Cerebellar cortex (tissue), 1 donor: ENCODE data around the gene PLEKHF1.
A peak's percentile ranks its signal among the peaks of the same experiment; 100 is the strongest.

Source experiments
- DNase-seq: peaks from one replicate; pipeline ENCODE4 v3.0.0-alpha.2; 2015; ENCODE audit warnings: low spot score

Gene PLEKHF1

GRCh38 chr19:29634423-29635130, 30.7 kb upstream of the PLEKHF1 start:
- DNase-seq, result no peak

- no peak for DNase-seq
Measured at GRCh38 chr19:29635963-29636362, 29.3 kb upstream of the PLEKHF1 start.

DNA sequence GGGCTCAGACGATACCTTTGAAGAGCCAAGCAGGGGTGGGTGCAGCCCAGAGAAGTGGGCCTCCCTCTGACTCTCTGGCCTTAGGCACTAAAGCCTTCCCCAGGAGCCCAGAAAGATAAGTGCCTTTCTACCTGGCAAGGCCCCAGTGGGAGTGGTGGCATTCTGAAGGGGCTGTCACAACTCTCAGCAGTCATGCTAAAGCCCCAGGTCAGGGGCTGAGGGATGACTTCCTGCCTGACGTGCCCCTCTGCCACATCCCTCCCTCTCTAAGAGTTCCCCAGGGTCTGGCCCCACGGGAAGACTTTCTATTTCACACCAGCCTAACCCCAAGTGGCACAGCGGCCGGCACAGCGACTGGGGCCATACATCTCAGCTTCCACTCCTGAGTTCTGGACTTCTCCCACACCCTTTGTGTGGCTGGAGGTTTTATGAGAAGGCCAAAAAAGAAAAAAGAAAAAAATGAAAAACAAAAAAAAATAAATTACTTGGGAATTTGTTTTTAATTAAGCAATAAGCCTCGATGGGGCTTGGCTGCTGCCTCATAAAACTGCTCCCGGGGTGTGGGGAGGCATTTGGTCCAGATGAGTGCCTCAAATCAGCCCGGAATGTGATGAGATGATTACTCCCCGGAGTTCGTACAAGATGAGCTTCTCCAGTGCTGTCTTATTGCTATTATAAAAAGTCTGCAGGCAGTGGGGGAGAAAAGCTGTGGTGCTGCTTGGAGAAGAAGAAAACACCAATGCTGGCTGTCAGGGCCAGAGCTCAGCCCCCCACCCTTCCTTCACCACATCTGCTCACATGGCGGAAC, 28.5 kb upstream of the PLEKHF1 start:
- DNase-seq, result no peak

DNA sequence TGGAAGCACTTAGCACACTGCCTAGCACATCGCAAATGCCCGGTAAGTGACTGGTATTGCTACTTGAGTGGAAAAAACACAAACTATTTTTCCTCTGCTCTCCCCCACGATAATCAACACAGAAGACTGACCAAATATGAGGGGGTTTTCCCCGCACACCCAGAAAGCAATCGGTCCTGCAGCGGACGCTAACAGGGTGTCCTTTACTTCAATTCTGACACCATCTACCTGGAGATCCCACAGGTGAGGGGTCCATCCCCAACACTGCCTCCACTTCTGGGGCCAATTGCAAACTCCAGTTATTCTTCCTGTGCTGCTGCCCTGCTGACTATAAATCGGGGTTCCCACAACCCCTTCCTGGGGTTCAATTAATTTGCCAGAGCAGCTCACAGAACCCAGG, 26.2 kb upstream of the PLEKHF1 start:
- no peak for DNase-seq

GRCh38 chr19:29640231-29640630, 25.0 kb upstream of the PLEKHF1 start:
- no peak for DNase-seq

DNA sequence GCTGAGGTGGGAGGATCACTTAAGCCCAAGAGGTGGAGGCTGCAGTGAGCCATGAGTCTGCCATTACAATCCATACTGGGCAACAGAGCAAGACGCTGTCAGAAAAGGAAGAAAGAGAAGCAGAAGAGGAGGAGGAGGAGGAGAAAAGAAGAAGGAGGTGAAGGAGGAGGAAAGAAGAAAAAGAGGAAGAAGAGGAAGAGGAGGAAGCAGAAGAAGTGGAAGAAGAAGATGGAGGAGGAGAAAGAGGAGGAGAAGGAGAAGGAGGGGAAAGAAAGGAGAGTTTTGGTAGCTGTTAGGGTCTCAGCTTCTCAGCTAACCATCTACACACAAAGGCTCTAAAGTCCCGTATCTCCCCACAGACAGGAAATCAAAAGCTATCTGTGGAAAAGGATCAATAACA, 23.7 kb upstream of the PLEKHF1 start:
- no peak for DNase-seq

DNA sequence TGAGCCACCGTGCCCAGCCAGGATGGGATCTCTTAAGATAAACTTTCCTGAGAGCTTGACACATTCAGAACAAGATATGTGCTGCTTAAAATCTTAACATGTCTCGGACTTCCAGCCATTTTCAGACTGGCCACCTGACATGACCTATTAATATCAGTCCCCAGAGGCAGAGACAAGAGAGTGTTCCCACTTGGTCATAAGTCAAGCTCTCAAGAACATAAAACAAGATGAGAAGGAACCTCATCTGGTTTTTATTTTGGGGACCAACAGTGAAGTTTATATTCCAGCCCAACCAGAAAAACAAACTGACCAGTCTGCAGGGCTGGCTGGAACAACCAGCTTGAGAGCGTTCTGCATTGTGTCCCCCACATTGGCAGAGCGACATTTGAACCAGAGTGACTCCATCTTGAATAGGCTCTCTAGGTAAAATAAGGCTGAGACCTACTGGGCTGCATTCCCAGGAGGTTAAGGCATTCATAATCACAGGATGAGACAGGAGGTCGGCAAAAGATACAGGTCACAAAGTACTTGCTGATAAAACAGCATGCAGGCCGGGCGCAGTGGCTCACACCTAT, 21.8 kb upstream of the PLEKHF1 start:
- DNase-seq, result no peak

DNA sequence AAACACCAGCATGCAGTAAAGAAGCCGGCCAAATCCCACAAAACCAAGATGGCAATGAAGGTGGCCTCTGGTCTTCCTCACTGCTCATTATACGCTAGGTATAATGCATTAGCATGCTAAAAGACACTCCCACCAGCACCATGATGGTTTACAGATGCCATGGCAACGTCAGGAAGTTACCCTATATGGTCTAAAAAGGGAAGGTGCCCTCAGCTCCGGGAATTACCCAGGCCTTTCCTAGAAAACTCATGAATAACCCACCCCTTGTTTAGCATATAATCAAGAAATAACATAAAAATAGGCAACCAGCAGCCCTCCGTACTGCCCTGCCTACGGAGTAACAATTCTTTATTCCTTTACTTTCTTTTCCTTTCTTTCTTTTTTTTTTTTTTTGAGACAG, 21.1 kb upstream of the PLEKHF1 start:
- no peak for DNase-seq

- DNase-seq, result no peak
Measured at GRCh38 chr19:29645491-29645867, 19.8 kb upstream of the PLEKHF1 start.

DNA sequence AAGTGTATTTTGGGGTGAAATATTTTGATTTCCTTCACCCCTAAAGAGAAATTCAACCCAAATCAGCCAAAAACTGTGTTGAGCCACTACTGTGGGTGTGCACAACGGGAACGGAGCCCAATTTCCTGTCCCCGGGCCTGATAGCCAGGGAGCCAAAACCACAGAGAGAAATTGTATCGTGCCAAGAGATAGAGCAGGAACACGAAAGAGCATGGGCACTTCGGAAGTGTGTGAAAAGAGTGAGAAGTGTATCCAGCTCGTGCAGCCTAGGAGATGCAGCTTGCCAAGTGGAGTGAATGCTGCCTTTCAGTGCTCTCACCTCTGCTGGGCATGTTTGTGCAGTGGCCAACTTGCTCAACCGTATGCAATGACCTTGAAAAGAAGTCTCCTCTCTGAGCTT, 19.4 kb upstream of the PLEKHF1 start:
- DNase-seq, result peak; percentile 17

- DNase-seq, result no peak
Measured at GRCh38 chr19:29650772-29651387, 14.4 kb upstream of the PLEKHF1 start.

GRCh38 chr19:29651622-29652394, 13.5 kb upstream of the PLEKHF1 start:
- no peak for DNase-seq

- DNase-seq, result no peak
Measured at GRCh38 chr19:29653398-29653797, 11.9 kb upstream of the PLEKHF1 start.

GRCh38 chr19:29655648-29656335, 9.5 kb upstream of the PLEKHF1 start:
- DNase-seq, result no peak

GRCh38 chr19:29658221-29658991, 6.9 kb upstream of the PLEKHF1 start:
- no peak for DNase-seq

DNA sequence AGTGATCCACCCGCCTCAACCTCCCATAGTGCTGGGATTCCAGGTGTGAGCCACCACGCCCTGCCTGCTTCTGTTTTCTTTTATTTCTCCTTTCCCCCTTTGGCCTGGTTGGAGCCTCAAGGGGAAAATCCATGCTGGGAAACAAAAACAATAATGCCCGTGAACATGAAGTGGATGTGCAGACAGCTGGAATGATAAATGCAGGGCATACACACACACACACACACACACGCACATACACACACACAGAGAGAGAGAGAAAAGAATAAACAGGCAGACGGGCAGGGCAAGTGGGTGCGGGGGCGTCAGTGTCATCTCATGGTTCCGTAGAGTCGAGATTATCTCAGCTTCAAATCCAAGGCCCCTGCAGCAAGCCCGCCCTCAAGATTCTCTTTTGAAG, 4.4 kb upstream of the PLEKHF1 start:
- DNase-seq, result no peak

- peak; percentile 56 for DNase-seq
Measured at GRCh38 chr19:29662278-29662603, 3.0 kb upstream of the PLEKHF1 start.

- DNase-seq, result peak; percentile 83
Measured at GRCh38 chr19:29662604-29663404, 2.5 kb upstream of the PLEKHF1 start.

DNA sequence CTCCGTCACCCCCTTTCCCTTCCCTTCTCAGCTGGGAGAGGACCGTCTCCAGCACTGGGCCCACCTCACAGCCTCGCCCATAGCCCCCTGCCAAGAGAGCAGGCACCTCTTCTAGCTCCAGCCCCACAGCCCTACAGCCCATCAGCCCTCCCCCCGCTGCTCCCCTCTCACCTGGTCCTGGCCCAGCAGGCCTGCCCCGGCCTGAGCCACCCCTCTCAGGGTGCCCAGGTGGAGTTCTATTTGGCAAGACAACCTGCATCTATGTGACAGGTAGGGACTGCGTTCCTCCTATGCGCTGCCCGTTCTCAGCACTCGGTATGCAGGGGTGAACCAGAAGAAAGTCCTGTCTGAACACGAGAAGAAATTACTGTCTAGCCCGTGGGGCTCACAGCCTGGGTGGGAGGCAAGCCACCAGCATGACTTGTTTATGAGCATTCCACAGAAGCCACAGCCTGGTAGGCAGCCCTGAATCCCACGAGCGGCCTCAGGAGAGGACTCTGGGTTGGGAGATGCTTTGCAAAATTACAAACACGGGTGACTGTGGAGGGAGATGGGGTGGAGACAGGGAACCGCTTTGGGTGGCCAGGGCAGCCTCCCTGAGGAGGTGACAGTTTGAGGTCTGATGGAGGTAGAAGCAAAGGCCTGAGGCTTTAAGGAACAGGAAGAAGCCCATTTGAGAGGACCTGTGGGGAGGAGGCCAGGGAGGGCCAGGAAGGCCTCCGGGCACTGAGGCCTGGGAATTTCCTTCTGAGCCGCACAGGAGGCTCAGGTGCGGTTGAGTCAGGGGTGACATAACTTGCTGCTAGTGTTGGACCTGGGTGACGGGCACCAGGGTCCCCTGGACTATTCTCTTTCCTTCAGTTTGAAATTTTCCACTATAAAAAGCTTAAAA, 1.2 kb upstream of the PLEKHF1 start:
- no peak for DNase-seq
